SK-N-SH treated with all-trans-retinoic acid at 6 μM for 48 hours (cell line): Measurements from ENCODE around the gene TAMALIN.

Source experiments
- ATAC-seq: fragments of 200-7000 bp; cut with Tn5 transposase; 3 replicates; pipeline ENCODE4 v1.9.1; 2020; ENCODE audit warnings: mild to moderate bottlenecking, moderate library complexity
- ARNTL ChIP-seq: fragments of 450-650 bp; formaldehyde crosslinking; IDR thresholded peaks from 2 replicates; pipeline ENCODE4 v1.5.0; 2020; ENCODE audit warnings: low read depth, mild to moderate bottlenecking, moderate library complexity, borderline replicate concordance
- BACH2 ChIP-seq: fragments of 250-450 bp; sonication (Bioruptor Pico); IDR thresholded peaks from 2 replicates; pipeline ENCODE4 v1.9.0; 2021; ENCODE audit warnings: mild to moderate bottlenecking, borderline replicate concordance
- CSDC2 ChIP-seq: fragments of 250-450 bp; sonication (Bioruptor Pico); IDR thresholded peaks from 2 replicates; pipeline ENCODE4 v1.5.0; 2020; ENCODE audit warnings: mild to moderate bottlenecking, moderate library complexity
- CSRNP3 ChIP-seq: fragments of 250-450 bp; sonication (Bioruptor Pico); IDR thresholded peaks from 2 replicates; pipeline ENCODE4 v1.5.1; 2021; ENCODE audit warnings: mild to moderate bottlenecking, moderate library complexity
- ESRRG ChIP-seq: fragments of 250-450 bp; sonication (Bioruptor Pico); IDR thresholded peaks from 2 replicates; pipeline ENCODE4 v1.6.1; 2021; ENCODE audit warnings: mild to moderate bottlenecking
- GLIS3 ChIP-seq: fragments of 250-450 bp; sonication (Bioruptor Pico); IDR thresholded peaks from 2 replicates; pipeline ENCODE4 v1.5.0; 2020; ENCODE audit warnings: mild to moderate bottlenecking, moderate library complexity
- ISL1 ChIP-seq: fragments of 250-450 bp; sonication (Bioruptor Pico); IDR thresholded peaks from 2 replicates; pipeline ENCODE4 v2.1.2; 2022; ENCODE audit warnings: mild to moderate bottlenecking, moderate library complexity
- OSR1 ChIP-seq: fragments of 250-450 bp; sonication (Bioruptor Pico); IDR thresholded peaks from 2 replicates; pipeline ENCODE4 v1.8.0; 2022; ENCODE audit warnings: moderate library complexity, mild to moderate bottlenecking, inconsistent platforms
- PATZ1 ChIP-seq: fragments of 250-450 bp; sonication (Bioruptor Pico); IDR thresholded peaks from 2 replicates; pipeline ENCODE4 v1.8.0; 2020; ENCODE audit warnings: mild to moderate bottlenecking, moderate library complexity, borderline replicate concordance
- POU6F1 ChIP-seq: fragments of 250-450 bp; sonication (Bioruptor Pico); IDR thresholded peaks from 2 replicates; pipeline ENCODE4 v1.8.0; 2021; ENCODE audit warnings: low read depth, mild to moderate bottlenecking, moderate library complexity, borderline replicate concordance
- PPARA ChIP-seq: fragments of 250-450 bp; sonication (Bioruptor Pico); IDR thresholded peaks from 2 replicates; pipeline ENCODE4 v1.5.0; 2020; ENCODE audit warnings: mild to moderate bottlenecking, borderline replicate concordance
- RARB ChIP-seq: fragments of 250-450 bp; sonication (Bioruptor Pico); IDR thresholded peaks from 2 replicates; pipeline ENCODE4 v1.8.0; 2021; ENCODE audit warnings: mild to moderate bottlenecking, moderate library complexity
- SNAI2 ChIP-seq: fragments of 250-450 bp; sonication (Bioruptor Pico); IDR thresholded peaks from 2 replicates; pipeline ENCODE4 v1.5.0; 2020; ENCODE audit warnings: mild to moderate bottlenecking, moderate library complexity
- TCF4 ChIP-seq: fragments of 250-450 bp; sonication (Bioruptor Pico); IDR thresholded peaks from 2 replicates; pipeline ENCODE4 v1.8.0; 2021; ENCODE audit warnings: mild to moderate bottlenecking, moderate library complexity, borderline replicate concordance
- TOX ChIP-seq: fragments of 250-450 bp; sonication (Bioruptor Pico); IDR thresholded peaks from 2 replicates; pipeline ENCODE4 v1.8.0; 2021; ENCODE audit warnings: mild to moderate bottlenecking, moderate library complexity, borderline replicate concordance
- TSHZ2 ChIP-seq: fragments of 250-450 bp; sonication (Bioruptor Pico); IDR thresholded peaks from 2 replicates; pipeline ENCODE4 v1.5.0; 2020; ENCODE audit warnings: mild to moderate bottlenecking, moderate library complexity
- ZFP3 ChIP-seq: fragments of 250-450 bp; sonication (Bioruptor Pico); IDR thresholded peaks from 2 replicates; pipeline ENCODE4 v1.5.0; 2020; ENCODE audit warnings: mild to moderate bottlenecking, moderate library complexity
- ZNF565 ChIP-seq: fragments of 450-650 bp; formaldehyde crosslinking; conservative IDR thresholded peaks from 2 replicates; pipeline ENCODE4 v1.5.0; 2020; ENCODE audit warnings: low read depth, mild to moderate bottlenecking, moderate library complexity
- ZNF70 ChIP-seq: fragments of 450-650 bp; formaldehyde crosslinking; IDR thresholded peaks from 2 replicates; pipeline ENCODE4 v1.5.0; 2020; ENCODE audit warnings: mild to moderate bottlenecking, moderate library complexity
- ZNF8 ChIP-seq: fragments of 450-650 bp; formaldehyde crosslinking; IDR thresholded peaks from 2 replicates; pipeline ENCODE4 v1.5.0; 2020; ENCODE audit warnings: mild to moderate bottlenecking, moderate library complexity
- TF ChIP-seq, protein P1 (sequence below): fragments of 250-450 bp; sonication (Bioruptor Pico); IDR thresholded peaks from 2 replicates; pipeline ENCODE4 v1.5.1; 2020; ENCODE audit warnings: low read depth, mild to moderate bottlenecking, moderate library complexity

The TAMALIN gene

GRCh38 chr12:51959921-51960320 is 46.8 kb upstream of the TAMALIN start:
- TF ChIP-seq RARB (no peak), OSR1 (CRISPR knock-in tag) (no peak)
- ATAC-seq: no peak

DNA sequence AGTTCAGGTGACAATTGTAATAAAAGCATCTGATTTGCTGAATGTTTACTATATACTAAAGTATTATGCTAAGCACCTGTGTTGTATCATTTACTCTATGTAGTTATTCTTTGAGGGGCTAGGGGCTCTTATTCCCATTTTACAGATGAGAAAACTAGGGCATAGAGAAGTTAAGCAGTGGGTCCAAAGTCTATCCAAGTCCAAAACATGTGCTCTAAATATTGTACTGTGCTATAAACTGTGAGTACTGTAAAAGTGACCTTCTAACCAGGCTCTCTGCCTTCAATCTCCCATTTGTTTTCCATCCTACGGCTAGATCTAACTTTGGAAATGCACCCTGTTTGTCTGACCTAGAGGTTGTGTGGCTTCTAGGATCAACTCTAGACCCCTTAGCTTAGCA is 46.3 kb upstream of the TAMALIN start:
- no peak for ATAC-seq
- no peak for TF ChIP-seq ZNF8 (CRISPR knock-in tag)
- TF ChIP-seq, protein P1, sequence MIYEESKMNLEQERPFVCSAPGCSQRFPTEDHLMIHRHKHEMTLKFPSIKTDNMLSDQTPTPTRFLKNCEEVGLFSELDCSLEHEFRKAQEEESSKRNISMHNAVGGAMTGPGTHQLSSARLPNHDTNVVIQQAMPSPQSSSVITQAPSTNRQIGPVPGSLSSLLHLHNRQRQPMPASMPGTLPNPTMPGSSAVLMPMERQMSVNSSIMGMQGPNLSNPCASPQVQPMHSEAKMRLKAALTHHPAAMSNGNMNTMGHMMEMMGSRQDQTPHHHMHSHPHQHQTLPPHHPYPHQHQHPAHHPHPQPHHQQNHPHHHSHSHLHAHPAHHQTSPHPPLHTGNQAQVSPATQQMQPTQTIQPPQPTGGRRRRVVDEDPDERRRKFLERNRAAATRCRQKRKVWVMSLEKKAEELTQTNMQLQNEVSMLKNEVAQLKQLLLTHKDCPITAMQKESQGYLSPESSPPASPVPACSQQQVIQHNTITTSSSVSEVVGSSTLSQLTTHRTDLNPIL (CRISPR knock-in tag): no peak
- no peak for TF ChIP-seq SNAI2 (CRISPR knock-in tag)
- no peak for TF ChIP-seq ARNTL (CRISPR knock-in tag)
- no peak for TF ChIP-seq PPARA (CRISPR knock-in tag)
- no peak for TF ChIP-seq POU6F1 (CRISPR knock-in tag)
- TF ChIP-seq OSR1 (CRISPR knock-in tag): no peak

GRCh38 chr12:51960890-51961289 is 45.9 kb upstream of the TAMALIN start:
- TF ChIP-seq ZFP3: no peak
- TF ChIP-seq ISL1: no peak
- TF ChIP-seq ARNTL (CRISPR knock-in tag): no peak
- TF ChIP-seq ZNF8 (CRISPR knock-in tag): no peak
- no peak for TF ChIP-seq OSR1 (CRISPR knock-in tag)
- TF ChIP-seq ESRRG (CRISPR knock-in tag): no peak
- no peak for TF ChIP-seq GLIS3 (CRISPR knock-in tag)
- TF ChIP-seq TOX (CRISPR knock-in tag): no peak
- TF ChIP-seq TSHZ2 (CRISPR knock-in tag): no peak
- TF ChIP-seq ZNF565 (CRISPR knock-in tag): no peak
- TF ChIP-seq ZNF70 (CRISPR knock-in tag): no peak
- no peak for TF ChIP-seq POU6F1 (CRISPR knock-in tag)
- no peak for TF ChIP-seq PPARA (CRISPR knock-in tag)
- no peak for ATAC-seq

- ATAC-seq: no peak
- no peak for TF ChIP-seq TCF4 (CRISPR knock-in tag)
- no peak for TF ChIP-seq PPARA (CRISPR knock-in tag)
- no peak for TF ChIP-seq ARNTL (CRISPR knock-in tag)
- TF ChIP-seq, protein P1 (CRISPR knock-in tag): no peak
- TF ChIP-seq CSDC2 (CRISPR knock-in tag): no peak
- TF ChIP-seq OSR1 (CRISPR knock-in tag): no peak
- no peak for TF ChIP-seq BACH2
- no peak for TF ChIP-seq PATZ1 (CRISPR knock-in tag)
- no peak for TF ChIP-seq CSRNP3 (CRISPR knock-in tag)
- no peak for TF ChIP-seq ZNF70 (CRISPR knock-in tag)
- no peak for TF ChIP-seq RARB
- TF ChIP-seq POU6F1 (CRISPR knock-in tag): no peak
- no peak for TF ChIP-seq SNAI2 (CRISPR knock-in tag)
Observed at GRCh38 chr12:51961834-51962233, 44.9 kb upstream of the TAMALIN start.
